Mesenchymal stem cell (in vitro differentiated cells and primary cell): ENCODE data around the gene C13orf46.

Source experiments
- DNase-seq: peaks from one replicate; pipeline ENCODE4 v3.0.0-alpha.2; 2013
- H2AFZ ChIP-seq: one replicate; pipeline ENCODE4 v1.6.1; 2013; ENCODE audit warnings: low read depth, mild to moderate bottlenecking, control low read depth, inconsistent platforms, low read length, moderate library complexity
- H2AK5ac ChIP-seq: 2 replicates; pipeline ENCODE4 v1.6.1; 2013; ENCODE audit warnings: low read length, moderate library complexity, mild to moderate bottlenecking, inconsistent platforms; ENCODE audit not compliant: severe bottlenecking
- H2BK120ac ChIP-seq: one replicate; pipeline ENCODE4 v1.6.1; 2013; ENCODE audit warnings: low read depth, mild to moderate bottlenecking, inconsistent platforms, low read length, moderate library complexity
- H2BK12ac ChIP-seq, 2 experiments: one replicate each; pipeline ENCODE4 v1.6.1; 2013; ENCODE audit warnings: inconsistent platforms in 2 of 2, low read length in 2 of 2, mild to moderate bottlenecking in 2 of 2, moderate library complexity in 2 of 2, control low read depth in 1 of 2
- H2BK15ac ChIP-seq: one replicate; pipeline ENCODE4 v1.6.1; 2013; ENCODE audit warnings: mild to moderate bottlenecking, low read depth, inconsistent platforms; ENCODE audit not compliant: poor library complexity, severe bottlenecking
- H2BK5ac ChIP-seq: 2 replicates; pipeline ENCODE4 v1.6.1; 2013; ENCODE audit warnings: low read depth, mild to moderate bottlenecking, low read length, control low read depth, inconsistent platforms; ENCODE audit not compliant: poor library complexity, severe bottlenecking
- H3K14ac ChIP-seq, 2 experiments: one replicate each; pipeline ENCODE4 v1.6.1; 2013; ENCODE audit warnings: inconsistent platforms in 2 of 2, low read length in 2 of 2, control low read depth in 1 of 2, mild to moderate bottlenecking in 1 of 2, moderate library complexity in 1 of 2
- H3K18ac ChIP-seq, 2 experiments: one replicate each; pipeline ENCODE4 v1.6.1; 2013; ENCODE audit warnings: inconsistent platforms in 2 of 2, low read length in 2 of 2, control low read depth in 1 of 2, low read depth in 1 of 2, mild to moderate bottlenecking in 1 of 2
- H3K23ac ChIP-seq, 2 experiments: one replicate each; pipeline ENCODE4 v1.6.1; 2013; ENCODE audit warnings: inconsistent platforms in 2 of 2, low read length in 2 of 2, mild to moderate bottlenecking in 2 of 2, moderate library complexity in 2 of 2, control low read depth in 1 of 2
- H3K27ac ChIP-seq: 2 replicates; pipeline ENCODE4 v1.5.1; 2013; ENCODE audit warnings: mild to moderate bottlenecking, moderate library complexity, low read length, control low read depth, inconsistent platforms; ENCODE audit not compliant: poor library complexity, severe bottlenecking
- H3K27me3 ChIP-seq, 2 experiments: 2 replicates each; pipeline versions ENCODE4 v1.6.1 to v1.7.0; 2013; ENCODE audit warnings: low read length in 2 of 2, mild to moderate bottlenecking in 2 of 2, moderate library complexity in 2 of 2, control low read depth in 1 of 2, inconsistent platforms in 1 of 2; ENCODE audit not compliant: control insufficient read depth in 1 of 2, insufficient read depth in 1 of 2
- H3K36me3 ChIP-seq, 2 experiments: 2 replicates each; pipeline versions ENCODE4 v1.6.1 to v1.7.0; 2013; ENCODE audit warnings: low read length in 2 of 2, control low read depth in 1 of 2, inconsistent platforms in 1 of 2, low read depth in 1 of 2, mild to moderate bottlenecking in 1 of 2; ENCODE audit not compliant: insufficient read depth in 2 of 2, control insufficient read depth in 1 of 2
- H3K4ac ChIP-seq, 2 experiments: one replicate each; pipeline ENCODE4 v1.6.1; 2013; ENCODE audit warnings: inconsistent platforms in 2 of 2, low read length in 2 of 2, mild to moderate bottlenecking in 2 of 2, moderate library complexity in 2 of 2, control low read depth in 1 of 2, low read depth in 1 of 2
- H3K4me1 ChIP-seq: 2 replicates; pipeline ENCODE4 v1.6.1; 2013; ENCODE audit warnings: low read depth, low read length, control low read depth; ENCODE audit not compliant: control insufficient read depth, insufficient read depth
- H3K4me2 ChIP-seq: 2 replicates; pipeline ENCODE4 v1.6.1; 2013; ENCODE audit warnings: low read length, mild to moderate bottlenecking, inconsistent platforms; ENCODE audit not compliant: poor library complexity, severe bottlenecking
- H3K4me3 ChIP-seq, 2 experiments: 2 replicates each; pipeline versions ENCODE4 v1.5.1 to v1.7.0; 2013; ENCODE audit warnings: low read length in 2 of 2, mild to moderate bottlenecking in 2 of 2, control low read depth in 1 of 2, low read depth in 1 of 2; ENCODE audit not compliant: insufficient read depth in 1 of 2
- H3K79me1 ChIP-seq: replicated peaks from 2 replicates; pipeline ENCODE4 v1.6.1; 2013; ENCODE audit warnings: mild to moderate bottlenecking, control low read depth, low read length, inconsistent platforms; ENCODE audit not compliant: poor library complexity, severe bottlenecking
- H3K9ac ChIP-seq: 2 replicates; pipeline ENCODE4 v1.7.0; 2013; ENCODE audit warnings: mild to moderate bottlenecking, low read length, moderate library complexity
- H3K9me3 ChIP-seq: 2 replicates; pipeline ENCODE4 v1.7.0; 2013; ENCODE audit warnings: mild to moderate bottlenecking, low read length; ENCODE audit not compliant: control insufficient read depth
- H4K8ac ChIP-seq: one replicate; pipeline ENCODE4 v1.6.1; 2013; ENCODE audit warnings: inconsistent platforms, mild to moderate bottlenecking, low read length, moderate library complexity
- H4K91ac ChIP-seq: one replicate; pipeline ENCODE4 v1.6.1; 2013; ENCODE audit warnings: mild to moderate bottlenecking, low read length, inconsistent platforms
- WGBS: methylation state at CpG from one replicate; pipeline ENCODE4 v1.1.7; 2013; ENCODE audit warnings: mixed read lengths; 5-methylcytosine and 5-hydroxymethylcytosine counted together

The C13orf46 gene

DNA sequence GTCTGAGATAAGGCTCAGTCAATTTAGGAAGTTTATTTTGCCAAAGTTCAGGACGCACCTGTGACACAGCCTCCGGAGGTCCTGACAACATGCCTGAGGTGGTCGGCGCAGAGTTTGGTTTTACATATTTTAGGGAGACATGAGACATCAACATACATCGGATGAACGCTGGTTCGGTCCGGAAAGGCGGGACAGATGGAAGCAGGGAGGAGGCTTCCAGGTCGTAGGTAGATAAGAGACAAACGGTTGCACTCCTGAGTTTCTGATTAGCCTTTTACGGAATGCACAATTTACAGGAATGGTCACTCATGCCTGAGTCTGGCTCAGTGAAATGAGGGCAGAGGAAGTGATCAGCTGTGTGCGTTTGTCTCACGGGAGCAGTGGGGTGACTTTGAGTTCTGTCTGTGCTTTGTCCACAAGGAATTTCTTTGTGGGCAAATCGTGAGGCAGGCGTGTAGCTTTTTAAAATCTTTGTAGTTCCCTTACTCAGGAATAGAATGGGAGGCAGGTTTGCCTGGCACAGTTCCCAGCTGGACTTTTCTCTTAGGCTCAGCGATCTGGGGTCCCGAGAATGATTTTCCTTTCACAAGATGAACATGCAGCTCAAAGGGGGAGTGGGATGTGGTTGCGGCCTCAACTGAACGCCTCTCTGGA lies 36.2 kb downstream of the C13orf46 start:
- H3K9me3 ChIP-seq = no peaks in the 10 kb centered on the region
- no peak for DNase-seq
- no peak overlapping the region for H2BK12ac ChIP-seq
- peaks cover 2% of the 10 kb centered on the region for H3K79me1 ChIP-seq
- H2BK120ac ChIP-seq = no peak overlapping the region
- H3K27me3 ChIP-seq = peaks cover 0 to 19% of the 10 kb centered on the region in 2 experiments
- no peak overlapping the region for H2BK5ac ChIP-seq
- peak overlapping the region; percentile 22 for H3K9ac ChIP-seq
- H3K36me3 ChIP-seq = peaks cover 0 to 11% of the 10 kb centered on the region in 2 experiments
- H4K91ac ChIP-seq = no peak overlapping the region
- WGBS = 89% methylated on average over 20 of the region's 20 CpGs
- no peak overlapping the region for H3K4me3 ChIP-seq
- no peak overlapping the region for H4K8ac ChIP-seq
- peak overlapping the region in 1 of 2 experiments; percentile 19 for H3K18ac ChIP-seq
- H2BK15ac ChIP-seq = no peak overlapping the region
- H2AK5ac ChIP-seq = no peak overlapping the region
- no peak overlapping the region for H3K4ac ChIP-seq
- no peak overlapping the region for H2AFZ ChIP-seq
- no peak overlapping the region for H3K14ac ChIP-seq
- H3K4me2 ChIP-seq = no peak overlapping the region
- peaks cover 19% of the 10 kb centered on the region for H3K4me1 ChIP-seq
- H3K27ac ChIP-seq = no peak overlapping the region
- H3K23ac ChIP-seq = no peak overlapping the region

DNA sequence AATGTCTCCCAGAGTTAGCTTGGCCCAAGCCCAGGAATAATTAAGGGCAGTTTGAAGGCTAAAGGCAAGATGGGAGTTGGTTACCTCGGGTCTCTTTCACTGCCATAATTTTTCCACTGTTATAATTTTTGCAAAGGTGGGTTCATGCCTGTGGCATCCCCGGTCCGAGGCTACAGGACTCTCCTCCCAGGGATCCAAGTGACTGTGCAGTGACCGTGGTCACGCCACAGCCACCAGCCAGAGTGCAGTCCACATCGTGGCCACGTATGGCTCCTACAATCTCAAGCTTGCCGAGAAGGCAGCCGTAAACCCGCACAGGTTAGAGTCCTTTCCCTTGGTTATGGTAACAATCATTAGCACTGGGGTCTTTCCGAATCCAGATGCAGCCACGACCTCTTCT lies 36.8 kb downstream of the C13orf46 start:
- DNase-seq = no peak
- Histone ChIP-seq H3K18ac (no peak overlapping the region), H2BK12ac (no peak overlapping the region), H4K91ac (no peak overlapping the region), H2BK5ac (no peak overlapping the region), H3K9ac (no peak overlapping the region), H3K9me3 (no peaks in the 10 kb centered on the region), H4K8ac (no peak overlapping the region), H3K4me1 (peaks cover 19% of the 10 kb centered on the region), H3K36me3 (peaks cover 0 to 8% of the 10 kb centered on the region in 2 experiments), H3K27me3 (peaks cover 0 to 19% of the 10 kb centered on the region in 2 experiments), H3K23ac (no peak overlapping the region), H3K4me2 (no peak overlapping the region), H3K4ac (no peak overlapping the region), H3K79me1 (peaks cover 2% of the 10 kb centered on the region), H2BK120ac (no peak overlapping the region), H2AFZ (no peak overlapping the region), H2BK15ac (no peak overlapping the region), H3K14ac (no peak overlapping the region), H2AK5ac (no peak overlapping the region), H3K4me3 (no peak overlapping the region), H3K27ac (no peak overlapping the region)
- 97% methylated on average over 12 of the region's 12 CpGs for WGBS

DNA sequence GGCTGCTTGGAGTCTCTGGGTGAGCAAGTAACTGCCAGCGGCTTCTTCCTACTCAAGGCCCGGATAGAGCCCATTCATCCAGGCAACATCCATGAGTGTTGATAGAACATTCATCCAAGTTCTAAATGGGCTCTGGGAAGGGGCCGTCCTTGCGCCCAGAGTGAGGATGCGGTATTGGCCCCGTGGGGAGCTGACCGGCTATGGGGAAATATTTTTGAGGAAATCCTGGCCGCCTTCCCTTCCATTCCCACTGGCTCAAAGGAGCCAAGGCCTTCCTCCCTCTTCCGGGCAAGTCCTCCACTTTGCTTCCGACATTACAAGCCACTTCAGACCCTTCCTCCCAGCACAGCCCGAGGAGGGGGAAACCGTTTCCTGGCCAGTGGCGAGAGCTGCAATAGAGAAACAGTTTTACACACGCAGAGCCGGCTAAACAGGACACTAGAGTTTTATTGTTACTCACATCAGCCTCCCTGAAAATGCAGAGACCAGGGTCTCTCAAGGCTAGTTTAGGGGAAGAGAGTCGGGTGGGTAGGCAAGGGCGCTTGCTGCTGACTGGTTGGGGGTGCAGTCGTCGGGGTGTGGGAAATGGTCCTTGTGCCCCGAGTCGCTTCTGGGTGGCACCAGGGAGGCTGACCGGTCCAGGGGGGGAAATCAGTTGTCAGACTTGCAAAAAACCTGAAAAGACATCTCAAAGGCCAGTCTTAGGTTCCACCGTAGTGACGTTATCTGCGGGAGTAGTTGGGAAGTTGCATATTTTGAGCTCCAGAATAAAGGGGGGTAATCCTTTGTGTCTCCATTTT lies 37.5 kb downstream of the C13orf46 start:
- no peak overlapping the region for H2BK120ac ChIP-seq
- no peak overlapping the region for H3K4me3 ChIP-seq
- no peak overlapping the region for H3K14ac ChIP-seq
- no peak overlapping the region for H3K9ac ChIP-seq
- H3K27me3 ChIP-seq = peaks cover 0 to 19% of the 10 kb centered on the region in 2 experiments
- H3K27ac ChIP-seq = no peak overlapping the region
- no peak overlapping the region for H3K23ac ChIP-seq
- peaks cover 15% of the 10 kb centered on the region for H3K4me1 ChIP-seq
- H3K4me2 ChIP-seq = no peak overlapping the region
- H3K4ac ChIP-seq = no peak overlapping the region
- peaks cover 0 to 3% of the 10 kb centered on the region in 2 experiments for H3K36me3 ChIP-seq
- H4K8ac ChIP-seq = no peak overlapping the region
- no peak overlapping the region for H2BK12ac ChIP-seq
- no peak overlapping the region for H2AK5ac ChIP-seq
- H3K79me1 ChIP-seq = peaks cover 2% of the 10 kb centered on the region
- DNase-seq = no peak
- no peak overlapping the region for H2BK5ac ChIP-seq
- H2AFZ ChIP-seq = no peak overlapping the region
- H3K9me3 ChIP-seq = no peaks in the 10 kb centered on the region
- H4K91ac ChIP-seq = no peak overlapping the region
- H3K18ac ChIP-seq = no peak overlapping the region
- WGBS = 96% methylated on average over 25 of the region's 25 CpGs
- no peak overlapping the region for H2BK15ac ChIP-seq
